ENCODE results near the gene TOM1L1.

DNA sequence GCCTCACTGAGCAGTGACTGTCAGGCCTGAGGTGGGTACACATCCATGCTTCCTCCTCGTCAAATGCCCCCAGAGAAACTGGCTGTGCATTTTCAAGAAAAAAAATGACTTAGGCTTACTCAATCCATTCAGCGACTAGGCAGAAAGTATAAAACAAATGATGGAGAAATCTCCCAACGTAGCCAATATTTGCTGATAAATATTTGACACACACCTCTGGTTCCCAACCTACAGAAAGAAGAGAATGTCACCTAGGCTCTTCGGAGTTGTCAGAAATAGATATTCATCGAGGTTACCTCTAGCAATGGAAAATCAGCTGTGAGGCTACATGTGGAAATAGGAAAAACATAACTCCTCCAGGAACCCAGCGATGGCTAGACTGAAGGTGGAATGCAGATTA lies 12.4 kb upstream of the TOM1L1 start:
- TF ChIP-seq, protein P1, sequence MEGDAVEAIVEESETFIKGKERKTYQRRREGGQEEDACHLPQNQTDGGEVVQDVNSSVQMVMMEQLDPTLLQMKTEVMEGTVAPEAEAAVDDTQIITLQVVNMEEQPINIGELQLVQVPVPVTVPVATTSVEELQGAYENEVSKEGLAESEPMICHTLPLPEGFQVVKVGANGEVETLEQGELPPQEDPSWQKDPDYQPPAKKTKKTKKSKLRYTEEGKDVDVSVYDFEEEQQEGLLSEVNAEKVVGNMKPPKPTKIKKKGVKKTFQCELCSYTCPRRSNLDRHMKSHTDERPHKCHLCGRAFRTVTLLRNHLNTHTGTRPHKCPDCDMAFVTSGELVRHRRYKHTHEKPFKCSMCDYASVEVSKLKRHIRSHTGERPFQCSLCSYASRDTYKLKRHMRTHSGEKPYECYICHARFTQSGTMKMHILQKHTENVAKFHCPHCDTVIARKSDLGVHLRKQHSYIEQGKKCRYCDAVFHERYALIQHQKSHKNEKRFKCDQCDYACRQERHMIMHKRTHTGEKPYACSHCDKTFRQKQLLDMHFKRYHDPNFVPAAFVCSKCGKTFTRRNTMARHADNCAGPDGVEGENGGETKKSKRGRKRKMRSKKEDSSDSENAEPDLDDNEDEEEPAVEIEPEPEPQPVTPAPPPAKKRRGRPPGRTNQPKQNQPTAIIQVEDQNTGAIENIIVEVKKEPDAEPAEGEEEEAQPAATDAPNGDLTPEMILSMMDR (IDR thresholded peaks at IDR 0.05): no peak
- no peak for TF ChIP-seq POLR2A (IDR thresholded peaks at IDR 0.05)
